PC-9 (cell line): ENCODE results near the gene FAM114A2.

Experiments
- EZH2 ChIP-seq: fragments of 200-600 bp; sonication (generic); IDR thresholded peaks from 2 replicates; pipeline ENCODE4 v1.8.0; 2017; ENCODE audit warnings: antibody characterized with exemption, low read depth
- TF ChIP-seq, protein P1 (sequence below): fragments of 200-600 bp; sonication (generic); conservative IDR thresholded peaks from 2 replicates; pipeline ENCODE4 v1.6.1; 2017; ENCODE audit warnings: mixed run types, antibody characterized with exemption, mild to moderate bottlenecking, moderate library complexity

GRCh38 chr5:154072414-154073171 is 33.9 kb upstream of the FAM114A2 start:
- TF ChIP-seq, protein P1, sequence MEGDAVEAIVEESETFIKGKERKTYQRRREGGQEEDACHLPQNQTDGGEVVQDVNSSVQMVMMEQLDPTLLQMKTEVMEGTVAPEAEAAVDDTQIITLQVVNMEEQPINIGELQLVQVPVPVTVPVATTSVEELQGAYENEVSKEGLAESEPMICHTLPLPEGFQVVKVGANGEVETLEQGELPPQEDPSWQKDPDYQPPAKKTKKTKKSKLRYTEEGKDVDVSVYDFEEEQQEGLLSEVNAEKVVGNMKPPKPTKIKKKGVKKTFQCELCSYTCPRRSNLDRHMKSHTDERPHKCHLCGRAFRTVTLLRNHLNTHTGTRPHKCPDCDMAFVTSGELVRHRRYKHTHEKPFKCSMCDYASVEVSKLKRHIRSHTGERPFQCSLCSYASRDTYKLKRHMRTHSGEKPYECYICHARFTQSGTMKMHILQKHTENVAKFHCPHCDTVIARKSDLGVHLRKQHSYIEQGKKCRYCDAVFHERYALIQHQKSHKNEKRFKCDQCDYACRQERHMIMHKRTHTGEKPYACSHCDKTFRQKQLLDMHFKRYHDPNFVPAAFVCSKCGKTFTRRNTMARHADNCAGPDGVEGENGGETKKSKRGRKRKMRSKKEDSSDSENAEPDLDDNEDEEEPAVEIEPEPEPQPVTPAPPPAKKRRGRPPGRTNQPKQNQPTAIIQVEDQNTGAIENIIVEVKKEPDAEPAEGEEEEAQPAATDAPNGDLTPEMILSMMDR = peak; percentile 99
- TF ChIP-seq EZH2 = no peak
